ENCODE data around the gene ASF1A. TPM values are rescaled to one million over a fixed set of nuclear protein-coding genes. Genes with fewer than 3 reads are reported as not detected.

ASF1A gene
- polyA plus RNA-seq, 1 experiment, result 12.4 TPM

- H3K36me3 ChIP-seq (ENCODE audit: control insufficient read depth, insufficient read depth, low read length), result no peaks in the 10 kb centered on the region
- peak overlapping the region; percentile 56 for H3K4me3 ChIP-seq (ENCODE audit: low read depth, low read length)
- H3K27me3 ChIP-seq (ENCODE audit: control insufficient read depth, insufficient read depth, low read length), result no peaks in the 10 kb centered on the region
- no peak for TF ChIP-seq CTCF (IDR thresholded peaks at IDR 0.05; ENCODE audit: insufficient read depth, low read depth, low read length)
- CTCF ChIA-PET, result interaction anchor here (1.0 to 1.2 kb wide), 2 partner anchors 112 to 610 kb away, joined by 3 read pairs; no protein-coding TSS in a partner anchor
- POLR2A ChIA-PET, result interaction anchor here (0.6 kb wide), 1 partner anchor 182 kb away, joined by 3 read pairs; no protein-coding TSS in a partner anchor
- DNase-seq (ENCODE audit: low read depth), result no peak
Measured at GRCh38 chr6:118895261-118895560, 1.3 kb downstream of the ASF1A start.

- no peak for DNase-seq (ENCODE audit: low read depth)
- CTCF ChIA-PET, result interaction anchor here (0.6 to 1.2 kb wide), 4 partner anchors 36 to 113 kb away, joined by 3 to 5 read pairs (median 3); no protein-coding TSS in a partner anchor
- POLR2A ChIA-PET, result no interaction called here
- no peaks in the 10 kb centered on the region for H3K27me3 ChIP-seq (ENCODE audit: control insufficient read depth, insufficient read depth, low read length)
- TF ChIP-seq CTCF (IDR thresholded peaks at IDR 0.05; ENCODE audit: insufficient read depth, low read depth, low read length), result no peak
- H3K4me3 ChIP-seq (ENCODE audit: low read depth, low read length), result peak overlapping the region; percentile 56
- H3K36me3 ChIP-seq (ENCODE audit: control insufficient read depth, insufficient read depth, low read length), result no peaks in the 10 kb centered on the region
Measured at GRCh38 chr6:118895859-118896258, 1.9 kb downstream of the ASF1A start.

GRCh38 chr6:118896339-118897136 lies 2.6 kb downstream of the ASF1A start:
- no peaks in the 10 kb centered on the region for H3K27me3 ChIP-seq (ENCODE audit: control insufficient read depth, insufficient read depth, low read length)
- H3K36me3 ChIP-seq (ENCODE audit: control insufficient read depth, insufficient read depth, low read length), result no peaks in the 10 kb centered on the region
- CTCF ChIA-PET, result interaction anchor here (0.6 to 1.2 kb wide), 4 partner anchors 15 to 76 kb away, joined by 3 to 5 read pairs (median 4); no protein-coding TSS in a partner anchor
- peak; percentile 53 for TF ChIP-seq CTCF (IDR thresholded peaks at IDR 0.05; ENCODE audit: insufficient read depth, low read depth, low read length)
- H3K4me3 ChIP-seq (ENCODE audit: low read depth, low read length), result no peak overlapping the region
- DNase-seq (ENCODE audit: low read depth), result no peak
- POLR2A ChIA-PET, result no interaction called here

GRCh38 chr6:118897386-118897785 lies 3.4 kb downstream of the ASF1A start:
- no peak for TF ChIP-seq CTCF (IDR thresholded peaks at IDR 0.05; ENCODE audit: insufficient read depth, low read depth, low read length)
- H3K36me3 ChIP-seq (ENCODE audit: control insufficient read depth, insufficient read depth, low read length), result no peaks in the 10 kb centered on the region
- CTCF ChIA-PET, result interaction anchor here (0.9 to 1.3 kb wide), 3 partner anchors 16 to 25 kb away, joined by 3 to 4 read pairs (median 4); no protein-coding TSS in a partner anchor
- POLR2A ChIA-PET, result interaction anchor here (0.5 kb wide), 1 partner anchor 37 kb away, joined by 10 read pairs; the partner anchor contains the start of gene MCM9
- no peak overlapping the region for H3K4me3 ChIP-seq (ENCODE audit: low read depth, low read length)
- no peak for DNase-seq (ENCODE audit: low read depth)
- H3K27me3 ChIP-seq (ENCODE audit: control insufficient read depth, insufficient read depth, low read length), result no peaks in the 10 kb centered on the region

GRCh38 chr6:118899948-118900347 lies 6.0 kb downstream of the ASF1A start:
- no peak for DNase-seq (ENCODE audit: low read depth)
- CTCF ChIA-PET, result interaction anchor here (1.1 kb wide), 1 partner anchor 9 kb away, joined by 5 read pairs; no protein-coding TSS in a partner anchor
- no peaks in the 10 kb centered on the region for H3K27me3 ChIP-seq (ENCODE audit: control insufficient read depth, insufficient read depth, low read length)
- H3K36me3 ChIP-seq (ENCODE audit: control insufficient read depth, insufficient read depth, low read length), result no peaks in the 10 kb centered on the region
- H3K4me3 ChIP-seq (ENCODE audit: low read depth, low read length), result no peak overlapping the region
- POLR2A ChIA-PET, result no interaction called here
- no peak for TF ChIP-seq CTCF (IDR thresholded peaks at IDR 0.05; ENCODE audit: insufficient read depth, low read depth, low read length)
